Inferior parietal cortex (tissue), 1 donor: Measurements from ENCODE around the gene FAM131A.

Source experiments
- DNase-seq: peaks from one replicate; pipeline ENCODE4 v3.0.0-alpha.2; 2016; ENCODE audit errors: extremely low spot score

FAM131A gene

DNA sequence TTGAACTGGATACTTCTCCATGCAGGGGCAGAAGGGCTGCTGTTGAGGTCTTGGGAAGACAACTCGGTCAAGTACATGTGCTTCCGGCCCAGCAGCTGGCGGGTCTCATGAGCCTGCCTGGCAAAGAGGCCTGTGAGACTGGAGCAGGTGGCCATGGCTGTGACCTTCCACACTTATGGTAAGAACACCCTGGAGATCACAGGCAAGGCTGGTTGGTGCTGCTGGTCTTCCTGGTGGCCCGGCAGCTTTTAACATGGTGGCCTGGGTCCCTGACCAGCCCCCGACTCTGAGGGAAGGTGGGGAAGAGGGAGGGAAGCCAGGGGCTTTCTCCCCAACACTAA, 57.9 kb downstream of the FAM131A start:
- DNase-seq: no peak
